ENCODE data around the gene HMGN3.

Gene HMGN3

DNA sequence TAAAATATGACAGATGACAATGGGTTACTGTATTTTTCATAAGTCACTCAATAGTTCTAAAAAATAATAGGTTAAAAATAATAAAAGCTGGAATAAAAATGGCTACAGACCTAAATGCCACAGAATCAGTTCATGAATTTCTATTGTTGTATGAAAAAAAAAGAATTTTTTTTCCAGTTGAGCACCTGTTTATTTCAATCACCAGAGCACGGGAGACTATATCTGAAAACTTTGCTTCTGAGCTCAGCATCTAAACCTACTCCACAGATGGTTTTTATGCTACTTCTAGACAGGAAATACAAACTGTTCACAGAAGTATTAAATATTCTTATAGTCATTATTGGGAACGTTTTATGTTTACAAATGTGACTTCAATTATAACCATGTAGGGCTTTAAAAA, 50.4 kb downstream of the HMGN3 start:
- no peak for DNase-seq

DNA sequence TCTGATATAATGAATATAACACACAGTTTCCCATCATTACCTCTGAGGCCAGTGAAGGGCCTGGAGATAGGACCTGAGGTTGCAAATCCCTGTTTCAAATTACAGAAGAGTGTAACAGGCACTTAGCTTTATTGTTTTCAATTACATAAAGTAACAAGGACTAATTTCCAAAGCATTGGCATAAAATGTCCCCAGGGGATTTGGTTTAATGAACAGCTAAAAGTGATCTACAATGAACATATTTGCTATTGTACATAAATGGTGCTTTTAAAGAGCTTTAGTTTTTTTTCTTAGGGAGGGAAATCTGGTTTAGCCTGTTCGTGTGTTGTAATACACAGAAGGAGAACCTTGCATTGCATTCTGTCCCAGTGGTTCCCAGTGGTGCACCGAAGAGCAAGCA, 54.4 kb downstream of the HMGN3 start:
- no peak for DNase-seq

DNA sequence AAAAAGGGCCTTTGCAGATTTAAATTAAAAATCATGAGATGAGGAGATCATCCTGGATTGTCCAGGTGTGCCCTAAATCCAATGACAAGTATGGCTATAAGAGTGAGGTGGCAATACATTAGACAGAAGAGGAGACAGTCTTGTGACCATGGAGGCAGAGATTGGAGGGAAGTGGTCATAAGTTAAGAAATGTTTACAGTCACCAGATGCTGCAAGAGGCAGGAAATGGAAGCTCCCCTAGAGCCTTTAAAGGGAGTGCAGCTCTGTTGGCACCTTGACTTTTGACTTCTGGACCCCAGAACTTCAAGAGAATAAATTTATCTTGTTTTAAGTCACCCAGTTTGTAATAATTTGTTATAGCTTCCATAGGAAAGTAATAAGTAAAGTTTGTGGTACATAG, 61.1 kb downstream of the HMGN3 start:
- DNase-seq: no peak

DNA sequence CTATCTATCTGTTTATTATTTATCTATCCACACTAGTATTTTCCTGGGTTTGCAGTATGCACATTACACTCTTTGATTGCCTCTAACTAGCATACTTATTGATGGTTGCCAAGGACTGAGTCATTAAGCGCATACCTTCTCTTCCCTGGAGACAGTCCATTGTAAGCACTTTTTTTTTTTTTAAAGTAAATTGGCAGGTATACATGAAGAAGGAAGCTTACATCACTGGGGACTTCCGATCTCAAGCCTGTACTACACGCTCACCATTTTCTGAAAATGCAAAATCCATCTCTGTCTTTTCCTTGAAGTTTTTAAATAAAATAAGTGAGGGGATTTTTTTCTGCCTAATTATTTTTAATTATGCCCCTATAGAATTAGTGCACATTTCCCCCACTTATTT, 63.5 kb downstream of the HMGN3 start:
- no peak for DNase-seq

DNA sequence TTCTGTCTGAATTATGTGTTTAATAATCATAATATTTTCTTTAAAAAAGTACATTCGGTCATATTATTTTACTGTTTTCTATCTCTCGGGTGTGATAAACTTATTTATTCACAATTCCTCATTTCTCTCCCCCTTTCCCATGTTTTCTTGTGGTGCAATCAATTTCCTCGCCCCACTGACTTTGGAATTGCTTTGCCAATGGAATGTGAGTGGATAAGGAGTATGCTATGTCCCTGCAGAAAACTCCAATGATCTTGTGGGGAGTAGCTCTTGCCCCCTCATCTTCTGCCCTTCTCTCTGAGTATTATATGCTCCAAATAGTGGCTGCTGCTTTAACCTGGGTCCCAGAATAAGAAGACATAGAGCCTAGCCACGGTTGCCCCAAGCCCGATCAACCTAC, 64.1 kb downstream of the HMGN3 start:
- DNase-seq: no peak

DNA sequence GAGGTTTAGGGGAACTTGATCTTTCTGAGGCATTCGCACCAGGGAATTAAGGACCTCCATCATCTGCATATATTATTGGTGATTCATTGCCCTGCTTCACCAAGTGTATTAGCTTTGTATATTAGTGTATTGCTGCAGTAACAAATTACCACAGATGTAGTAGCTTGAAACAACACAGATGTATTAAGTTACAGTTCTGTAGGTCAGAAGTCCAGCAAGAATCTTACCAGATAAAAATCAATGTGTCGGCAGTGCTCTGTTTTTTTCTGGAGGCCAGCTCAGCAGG, 65.8 kb downstream of the HMGN3 start:
- DNase-seq: no peak

GRCh38 chr6:79167931-79168694, 66.4 kb downstream of the HMGN3 start:
- no peak for DNase-seq

- DNase-seq: no peak
Observed at GRCh38 chr6:79159846-79160245, 74.6 kb downstream of the HMGN3 start.

DNA sequence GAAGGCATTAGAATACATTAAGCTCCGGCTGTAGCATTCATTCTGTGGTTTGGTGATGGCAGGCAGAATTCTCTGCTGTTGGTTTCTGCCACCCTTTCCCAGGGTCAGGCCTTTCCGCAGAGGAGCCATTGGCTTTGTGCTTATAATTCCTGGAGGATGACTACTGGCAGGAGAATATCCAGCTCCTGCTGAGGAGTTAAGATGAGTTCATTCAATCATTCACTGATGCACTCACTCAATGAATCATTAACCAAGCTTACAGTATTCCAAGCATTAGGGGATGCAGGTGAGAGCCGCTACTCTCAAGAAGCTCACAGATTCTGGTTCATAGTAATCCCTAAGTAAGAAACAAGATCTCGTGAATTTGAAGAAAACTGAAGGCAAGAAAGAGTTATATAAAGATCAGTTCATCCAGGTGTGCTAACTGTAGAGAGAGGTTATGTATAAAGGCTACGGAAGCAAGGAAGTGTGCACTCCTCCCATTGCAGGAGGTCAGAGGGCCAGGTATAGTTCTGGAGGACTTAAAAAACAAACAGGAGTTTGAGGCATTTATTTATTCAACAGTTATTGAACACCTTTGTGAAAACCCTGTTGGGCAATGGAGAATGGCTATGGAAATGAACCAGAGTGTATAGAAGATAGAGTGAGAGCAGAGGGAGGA, 75.5 kb downstream of the HMGN3 start:
- no peak for DNase-seq

- DNase-seq: no peak
Observed at GRCh38 chr6:79157961-79158644, 76.4 kb downstream of the HMGN3 start.

- DNase-seq: no peak
Observed at GRCh38 chr6:79152269-79152737, 82.2 kb downstream of the HMGN3 start.

All from SW 1271 (cell line).